ENCODE measurements around the gene MARK3. TPM values are rescaled to one million over a fixed set of nuclear protein-coding genes. Genes with fewer than 3 reads are reported as not detected.
"Not testable (repeated sequence)": the region's sequence is repeated elsewhere in the genome, so short reads cannot be mapped to it uniquely, and the experiment has no call there.

The MARK3 gene
- total RNA-seq, 5 donors from 2014 or later (not counting 1 experiment from before 2014, with no cell fraction given) = 94.7 to 128 (median 107) TPM

DNA sequence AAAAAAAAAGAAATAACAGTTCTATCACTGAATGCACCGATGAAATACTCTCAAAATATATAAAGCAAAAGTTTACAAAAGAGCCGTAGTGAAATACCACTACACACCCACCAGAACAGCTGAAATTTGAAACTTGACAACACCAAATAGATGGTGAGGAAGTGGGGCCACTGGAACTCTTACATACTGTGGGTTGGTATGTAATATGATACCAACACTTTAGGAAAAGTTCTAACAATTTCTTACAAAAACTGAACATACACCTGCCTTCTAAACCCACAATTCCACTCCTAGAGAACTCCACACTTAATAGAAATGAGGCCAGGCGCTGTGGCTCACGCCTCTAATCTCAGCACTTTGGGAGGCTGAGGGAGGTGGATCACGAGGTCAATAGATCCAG lies 37.1 kb upstream of the MARK3 start:
- Histone ChIP-seq H3K4me3 (ENCODE audit: control insufficient read depth in 1 of 2, extremely low read depth in 1 of 2, low read length in 1 of 2) (no peak overlapping the region), H3K27me3 (replicated peaks in 1 of 2; ENCODE audit: control insufficient read depth in 2 of 2, extremely low read depth in 1 of 2, insufficient read depth in 2 of 2, low read length in 1 of 2) (peaks cover 0 to 4% of the 10 kb centered on the region in 2 experiments), H3K27ac (ENCODE audit: low read length) (no peak overlapping the region), H3K9me3 (no peaks in the 10 kb centered on the region), H3K4me1 (ENCODE audit: control insufficient read depth in 1 of 2, extremely low read depth in 1 of 2, insufficient read depth in 2 of 2, low read length in 2 of 2) (no peaks in the 10 kb centered on the region), H3K36me3 (ENCODE audit: control insufficient read depth in 2 of 2, extremely low read depth in 1 of 2, insufficient read depth in 1 of 2, low read length in 1 of 2) (peaks cover 2 to 20% of the 10 kb centered on the region in 2 donors)
- ChIA-PET CTCF (no interaction called here), POLR2A (no interaction called here)
- ATAC-seq (replicated peaks in 1 of 4) (no peak), DNase-seq (no peak)
- Mint-ChIP-seq H3K27me3 (peaks cover 0 to 5% of the 10 kb centered on the region in 2 donors), H3K36me3 (peaks cover 14% of the 10 kb centered on the region), H3K4me1 (peaks cover 2 to 7% (median 6%) of the 10 kb centered on the region in 3 donors), H3K4me3 (no peak overlapping the region), H3K27ac (no peak overlapping the region), H3K9me3 (no peaks in the 10 kb centered on the region)
- no CpG with 5 or more reads among the region's 5 CpGs for WGBS (ENCODE audit: insufficient coverage)

DNA sequence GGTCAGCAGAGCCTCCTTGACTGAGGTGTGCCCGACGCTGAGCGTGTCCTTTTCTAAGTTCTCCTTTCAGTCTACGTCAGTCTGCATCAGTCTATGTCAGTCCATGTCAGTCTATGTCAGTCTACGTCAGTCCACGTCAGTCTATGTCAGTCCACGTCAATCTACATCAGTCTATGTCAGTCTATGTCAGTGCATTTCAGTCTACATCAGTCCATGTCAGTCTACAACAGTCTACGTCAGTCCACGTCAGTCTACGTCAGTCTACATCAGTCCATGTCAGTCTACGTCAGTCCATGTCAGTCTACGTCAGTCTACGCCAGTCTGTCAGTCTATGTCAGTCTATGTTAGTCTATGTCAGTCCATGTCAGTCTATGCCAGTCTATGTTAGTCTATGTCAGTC lies 35.2 kb upstream of the MARK3 start:
- peaks cover 0 to 4% of the 10 kb centered on the region in 2 donors for H3K36me3 ChIP-seq (ENCODE audit: control insufficient read depth in 2 of 2, extremely low read depth in 1 of 2, insufficient read depth in 1 of 2, low read length in 1 of 2)
- Mint-ChIP-seq H3K4me1 (peaks cover 2 to 5% (median 2%) of the 10 kb centered on the region in 3 donors), H3K4me3 (no peak overlapping the region), H3K9me3 (no peaks in the 10 kb centered on the region), H3K27ac (no peak overlapping the region), H3K27me3 (peaks cover 0 to 12% of the 10 kb centered on the region in 2 donors), H3K36me3 (peaks cover 3% of the 10 kb centered on the region)
- ATAC-seq (replicated peaks in 1 of 4) (peak in 1 of 4 experiments; percentile 28), DNase-seq (no peak)
- no peak overlapping the region for H3K4me3 ChIP-seq (ENCODE audit: control insufficient read depth in 1 of 2, extremely low read depth in 1 of 2, low read length in 1 of 2)
- H3K9me3 ChIP-seq = no peaks in the 10 kb centered on the region
- H3K27ac ChIP-seq (ENCODE audit: low read length) = no peak overlapping the region
- WGBS (ENCODE audit: insufficient coverage) = 92% methylated on average over 13 of the region's 13 CpGs
- peaks cover 0 to 19% of the 10 kb centered on the region in 2 experiments for H3K27me3 ChIP-seq (replicated peaks in 1 of 2; ENCODE audit: control insufficient read depth in 2 of 2, extremely low read depth in 1 of 2, insufficient read depth in 2 of 2, low read length in 1 of 2)
- ChIA-PET POLR2A (no interaction called here), CTCF (no interaction called here)
- no peaks in the 10 kb centered on the region for H3K4me1 ChIP-seq (ENCODE audit: control insufficient read depth in 1 of 2, extremely low read depth in 1 of 2, insufficient read depth in 2 of 2, low read length in 2 of 2)

DNA sequence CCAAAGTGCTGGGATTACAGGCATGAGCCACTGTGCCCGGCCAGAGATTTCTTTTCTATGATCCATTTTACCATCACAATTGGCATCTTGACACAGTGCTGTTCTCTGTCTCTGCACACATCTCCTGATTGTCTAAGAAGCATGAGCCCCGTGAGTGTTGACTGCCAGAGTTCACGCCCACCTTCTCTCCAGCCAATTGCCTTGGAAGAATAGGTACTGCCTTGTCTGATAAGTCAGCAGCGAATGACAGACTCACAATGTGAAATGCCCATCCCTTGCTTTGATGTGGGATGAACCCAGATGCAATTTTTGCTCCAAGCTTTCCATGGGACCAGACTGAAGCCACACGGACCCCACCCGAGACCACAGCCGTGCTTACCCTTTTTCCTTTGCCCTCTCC lies 31.9 kb upstream of the MARK3 start:
- H3K27me3 Mint-ChIP-seq = peaks cover 0 to 12% of the 10 kb centered on the region in 2 donors
- H3K36me3 Mint-ChIP-seq = no peaks in the 10 kb centered on the region
- H3K4me1 Mint-ChIP-seq = peaks cover 0 to 5% (median 0%) of the 10 kb centered on the region in 3 donors
- no peak for DNase-seq
- no peak for ATAC-seq (replicated peaks in 1 of 4)
- no peak overlapping the region for H3K4me3 Mint-ChIP-seq
- Histone ChIP-seq H3K9me3 (no peaks in the 10 kb centered on the region), H3K27ac (ENCODE audit: low read length) (no peak overlapping the region), H3K27me3 (replicated peaks in 1 of 2; ENCODE audit: control insufficient read depth in 2 of 2, extremely low read depth in 1 of 2, insufficient read depth in 2 of 2, low read length in 1 of 2) (peaks cover 0 to 26% of the 10 kb centered on the region in 2 experiments), H3K4me3 (ENCODE audit: control insufficient read depth in 1 of 2, extremely low read depth in 1 of 2, low read length in 1 of 2) (no peak overlapping the region), H3K4me1 (ENCODE audit: control insufficient read depth in 1 of 2, extremely low read depth in 1 of 2, insufficient read depth in 2 of 2, low read length in 2 of 2) (peaks cover 0 to 2% of the 10 kb centered on the region in 2 experiments), H3K36me3 (ENCODE audit: control insufficient read depth in 2 of 2, extremely low read depth in 1 of 2, insufficient read depth in 1 of 2, low read length in 1 of 2) (no peaks in the 10 kb centered on the region)
- H3K9me3 Mint-ChIP-seq = no peaks in the 10 kb centered on the region
- no peak overlapping the region for H3K27ac Mint-ChIP-seq
- ChIA-PET CTCF (no interaction called here), POLR2A (interaction anchor here in 1 of 2 donors (0.6 kb wide), 1 partner anchor 58 kb away, joined by 3 read pairs; no protein-coding TSS in a partner anchor)
- 79% methylated on average over 5 of the region's 7 CpGs for WGBS (ENCODE audit: insufficient coverage)

DNA sequence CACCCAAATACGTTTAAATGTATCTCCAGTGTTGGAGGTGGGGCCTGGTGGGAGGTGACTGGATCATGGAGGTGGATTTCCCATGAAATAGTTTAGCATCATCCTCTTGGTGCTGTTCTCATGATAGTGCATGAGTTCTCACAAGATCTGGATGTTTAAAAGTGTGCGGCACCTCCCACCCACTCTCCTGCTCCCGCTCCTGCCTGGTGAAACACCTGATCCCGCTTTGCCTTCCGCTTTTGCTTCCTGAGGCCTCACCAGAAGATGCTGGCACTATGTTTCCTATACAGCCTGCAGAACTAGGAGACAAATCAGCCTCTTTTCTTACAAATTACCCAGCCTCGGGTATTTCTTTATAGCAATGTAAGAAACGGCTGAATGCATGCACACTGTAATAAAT lies 31.1 kb upstream of the MARK3 start:
- H3K4me1 Mint-ChIP-seq = peaks cover 0 to 5% (median 0%) of the 10 kb centered on the region in 3 donors
- no peaks in the 10 kb centered on the region for H3K9me3 Mint-ChIP-seq
- peaks cover 0 to 12% of the 10 kb centered on the region in 2 donors for H3K27me3 Mint-ChIP-seq
- Histone ChIP-seq H3K36me3 (ENCODE audit: control insufficient read depth in 2 of 2, extremely low read depth in 1 of 2, insufficient read depth in 1 of 2, low read length in 1 of 2) (no peaks in the 10 kb centered on the region), H3K4me1 (ENCODE audit: control insufficient read depth in 1 of 2, extremely low read depth in 1 of 2, insufficient read depth in 2 of 2, low read length in 2 of 2) (peaks cover 0 to 2% of the 10 kb centered on the region in 2 experiments), H3K27me3 (replicated peaks in 1 of 2; ENCODE audit: control insufficient read depth in 2 of 2, extremely low read depth in 1 of 2, insufficient read depth in 2 of 2, low read length in 1 of 2) (peaks cover 0 to 26% of the 10 kb centered on the region in 2 experiments), H3K4me3 (ENCODE audit: control insufficient read depth in 1 of 2, extremely low read depth in 1 of 2, low read length in 1 of 2) (no peak overlapping the region), H3K27ac (ENCODE audit: low read length) (no peak overlapping the region), H3K9me3 (no peaks in the 10 kb centered on the region)
- DNase-seq = no peak
- no peak overlapping the region for H3K27ac Mint-ChIP-seq
- 95% methylated on average over 4 of the region's 7 CpGs for WGBS (ENCODE audit: insufficient coverage)
- H3K36me3 Mint-ChIP-seq = no peaks in the 10 kb centered on the region
- POLR2A ChIA-PET = no interaction called here
- H3K4me3 Mint-ChIP-seq = no peak overlapping the region
- CTCF ChIA-PET = interaction anchor here (0.6 to 1.3 kb wide), 2 partner anchors 39 to 1291 kb away, joined by 3 read pairs; no protein-coding TSS in a partner anchor
- ATAC-seq (replicated peaks in 1 of 4) = no peak

DNA sequence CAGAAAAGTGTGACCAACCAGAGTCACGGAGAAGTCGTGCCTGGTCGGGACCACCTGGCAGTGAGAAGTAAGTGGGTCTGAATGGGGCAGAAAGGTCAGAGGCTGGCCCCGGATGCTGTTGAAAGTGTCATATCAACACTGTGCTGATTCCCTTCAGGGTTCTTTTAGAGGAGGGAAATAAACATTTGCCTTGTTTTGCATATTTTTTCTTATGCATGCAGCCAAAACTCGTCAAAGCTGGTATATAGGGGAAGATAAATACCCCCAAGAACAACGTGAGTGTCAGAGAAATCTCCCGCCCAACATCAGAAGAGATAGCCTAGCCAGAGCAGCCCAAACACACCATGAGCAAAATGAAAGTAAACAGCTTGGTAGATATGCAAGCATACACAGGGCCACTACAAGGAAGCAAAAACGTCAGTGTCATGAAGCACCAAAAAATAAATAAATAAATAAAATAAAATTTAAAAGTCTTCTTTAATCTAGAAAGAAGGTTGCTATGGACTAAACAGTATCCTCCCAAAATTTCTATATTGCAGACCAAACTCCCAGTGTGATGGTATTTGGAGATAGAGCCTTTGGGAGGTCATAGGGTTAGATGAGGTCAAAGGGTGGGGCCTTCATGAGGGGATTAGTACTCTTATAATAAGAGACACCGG lies 29.1 kb upstream of the MARK3 start:
- H3K4me1 Mint-ChIP-seq = peaks cover 0 to 5% (median 0%) of the 10 kb centered on the region in 3 donors
- H3K4me3 Mint-ChIP-seq = no peak overlapping the region
- no peaks in the 10 kb centered on the region for H3K9me3 Mint-ChIP-seq
- DNase-seq (no peak), ATAC-seq (replicated peaks in 1 of 4) (no peak)
- no peak overlapping the region for H3K27ac Mint-ChIP-seq
- H3K27ac ChIP-seq (ENCODE audit: low read length) = no peak overlapping the region
- H3K4me1 ChIP-seq (ENCODE audit: control insufficient read depth in 1 of 2, extremely low read depth in 1 of 2, insufficient read depth in 2 of 2, low read length in 2 of 2) = peaks cover 0 to 2% of the 10 kb centered on the region in 2 experiments
- WGBS (ENCODE audit: insufficient coverage) = 91% methylated on average over 4 of the region's 9 CpGs
- H3K27me3 Mint-ChIP-seq = peaks cover 9 to 19% of the 10 kb centered on the region in 2 donors
- H3K36me3 Mint-ChIP-seq = no peaks in the 10 kb centered on the region
- H3K4me3 ChIP-seq (ENCODE audit: control insufficient read depth in 1 of 2, extremely low read depth in 1 of 2, low read length in 1 of 2) = no peak overlapping the region
- ChIA-PET POLR2A (no interaction called here), CTCF (interaction anchor here in 1 of 2 donors (1.7 kb wide), 1 partner anchor 35 kb away, joined by 3 read pairs; no protein-coding TSS in a partner anchor)
- H3K9me3 ChIP-seq = no peaks in the 10 kb centered on the region
- peaks cover 0 to 34% of the 10 kb centered on the region in 2 experiments for H3K27me3 ChIP-seq (replicated peaks in 1 of 2; ENCODE audit: control insufficient read depth in 2 of 2, extremely low read depth in 1 of 2, insufficient read depth in 2 of 2, low read length in 1 of 2)
- no peaks in the 10 kb centered on the region for H3K36me3 ChIP-seq (ENCODE audit: control insufficient read depth in 2 of 2, extremely low read depth in 1 of 2, insufficient read depth in 1 of 2, low read length in 1 of 2)

DNA sequence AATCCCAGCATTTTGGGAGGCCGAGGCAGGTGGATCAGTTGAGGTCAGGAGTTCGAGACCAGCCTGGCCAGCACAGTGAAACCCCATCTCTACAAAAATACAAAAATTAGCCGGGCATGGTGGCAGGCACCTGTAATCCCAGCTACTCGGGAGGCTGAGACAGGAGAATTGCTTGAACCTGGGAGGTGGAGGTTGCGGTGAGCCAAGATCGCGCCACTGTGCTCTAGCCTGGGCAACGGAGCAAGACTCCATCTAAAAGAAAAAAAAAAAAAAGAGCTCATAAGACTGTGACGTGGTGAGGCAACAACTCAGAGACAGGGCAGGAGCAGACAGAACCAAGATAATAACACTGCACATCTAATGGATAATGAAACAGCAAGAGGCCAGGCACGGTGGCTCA lies 27.7 kb upstream of the MARK3 start:
- not testable (repeated sequence) for H3K4me1 Mint-ChIP-seq; H3K36me3 ChIP-seq (ENCODE audit: control insufficient read depth in 2 of 2, extremely low read depth in 1 of 2, insufficient read depth in 1 of 2, low read length in 1 of 2); ATAC-seq (replicated peaks in 1 of 4); H3K36me3 Mint-ChIP-seq; H3K4me1 ChIP-seq (ENCODE audit: control insufficient read depth in 1 of 2, extremely low read depth in 1 of 2, insufficient read depth in 2 of 2, low read length in 2 of 2); H3K9me3 ChIP-seq; H3K27ac ChIP-seq (ENCODE audit: low read length); H3K4me3 Mint-ChIP-seq; H3K4me3 ChIP-seq (ENCODE audit: control insufficient read depth in 1 of 2, extremely low read depth in 1 of 2, low read length in 1 of 2); DNase-seq; H3K27ac Mint-ChIP-seq; H3K9me3 Mint-ChIP-seq
- peaks cover 12 to 15% of the 10 kb centered on the region in 2 donors for H3K27me3 Mint-ChIP-seq
- CTCF ChIA-PET = interaction anchor here in 1 of 2 donors (0.6 kb wide), 1 partner anchor 12 kb away, joined by 3 read pairs; no protein-coding TSS in a partner anchor
- peaks cover 0 to 34% of the 10 kb centered on the region in 2 experiments for H3K27me3 ChIP-seq (replicated peaks in 1 of 2; ENCODE audit: control insufficient read depth in 2 of 2, extremely low read depth in 1 of 2, insufficient read depth in 2 of 2, low read length in 1 of 2)
- POLR2A ChIA-PET = interaction anchor here (0.6 to 1.0 kb wide), 4 partner anchors 22 to 109 kb away, joined by 3 to 6 read pairs (median 4); no protein-coding TSS in a partner anchor
- WGBS (ENCODE audit: insufficient coverage) = no CpG with 5 or more reads among the region's 10 CpGs
